ENCODE results near the gene MNX1.

Gene MNX1

DNA sequence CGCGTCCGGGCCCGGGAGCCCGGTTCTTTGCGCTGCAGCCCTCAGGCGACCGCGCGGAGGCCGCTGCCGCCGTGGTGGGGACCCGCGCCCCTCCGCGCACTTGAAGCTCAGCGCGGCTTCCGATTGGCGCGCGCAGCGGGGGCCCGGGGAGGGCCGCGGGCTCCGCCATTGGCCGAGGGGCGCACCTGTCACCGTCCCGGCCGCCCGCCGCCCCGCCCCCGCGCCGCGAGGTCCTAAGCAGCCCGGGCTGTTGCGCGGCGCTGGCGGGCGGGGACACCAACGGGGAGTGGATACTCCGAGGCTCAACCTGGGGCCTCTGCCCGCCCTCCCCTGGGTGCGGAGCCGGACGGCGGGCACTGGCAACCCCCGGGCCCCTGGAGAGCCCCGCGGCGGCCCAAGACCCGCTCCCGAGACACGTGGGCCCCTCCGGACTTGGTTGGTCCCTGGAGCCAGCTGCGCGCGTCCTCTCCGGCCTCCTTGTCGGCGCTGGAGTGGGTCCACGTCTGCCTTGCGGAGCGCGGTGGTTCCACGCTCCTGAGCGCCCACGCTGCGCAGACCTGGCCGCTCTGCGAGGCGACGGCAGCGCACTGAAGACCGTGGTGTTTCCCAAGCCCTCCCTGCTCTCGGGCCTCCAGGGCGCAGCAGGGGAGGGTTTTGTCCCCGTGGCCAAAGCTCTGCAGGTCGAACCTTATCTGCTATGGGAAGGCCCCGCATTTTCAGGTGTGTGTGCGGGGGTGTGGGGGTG, at the start of gene MNX1:
TSS of gene MNX1 (minus strand) at position 76 of the 745 bp plus-strand sequence. CDS start 313 bp downstream, outside the sequence.
- peak; percentile 12 to 21 for DNase-seq

DNA sequence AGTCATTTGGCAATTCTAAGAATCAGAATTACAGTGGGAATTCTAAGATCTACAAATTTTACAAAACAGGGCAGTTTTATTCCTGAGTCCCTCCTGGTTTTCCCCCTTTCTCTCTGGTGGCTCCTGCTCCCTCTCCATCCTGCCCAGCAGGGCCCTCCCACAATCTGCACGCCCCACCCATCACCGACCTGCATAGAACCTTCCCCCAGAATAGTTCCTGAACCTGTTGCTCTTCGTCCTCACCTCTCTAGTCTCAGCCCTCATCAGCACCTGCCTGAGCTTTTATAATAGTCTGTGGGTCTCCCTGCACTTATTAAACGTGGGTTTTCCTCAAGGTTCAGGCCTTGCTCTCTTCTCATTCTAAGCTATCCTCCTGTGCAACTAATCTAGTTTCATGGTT, 49.1 kb upstream of the MNX1 start:
- DNase-seq, result no peak

DNA sequence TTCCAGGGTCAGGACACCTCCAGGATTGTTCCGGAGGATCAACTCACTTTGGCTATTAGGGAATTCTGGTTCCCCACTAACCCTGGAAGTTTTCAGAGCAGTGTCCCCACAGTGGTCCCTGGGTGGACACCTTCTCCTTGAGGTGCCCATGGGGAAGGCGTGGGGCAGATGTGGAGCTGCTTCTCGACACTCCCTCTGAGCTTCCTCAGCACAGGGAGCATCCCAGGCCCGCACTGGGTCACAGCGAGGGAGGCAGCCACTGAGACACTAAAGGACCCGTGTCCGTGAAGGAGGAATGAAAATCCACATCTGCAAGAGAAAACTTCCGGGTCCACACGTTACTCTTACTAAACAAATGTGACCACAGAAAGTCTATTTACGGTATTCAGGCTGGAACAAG, 48.2 kb upstream of the MNX1 start:
- DNase-seq, result no peak

DNA sequence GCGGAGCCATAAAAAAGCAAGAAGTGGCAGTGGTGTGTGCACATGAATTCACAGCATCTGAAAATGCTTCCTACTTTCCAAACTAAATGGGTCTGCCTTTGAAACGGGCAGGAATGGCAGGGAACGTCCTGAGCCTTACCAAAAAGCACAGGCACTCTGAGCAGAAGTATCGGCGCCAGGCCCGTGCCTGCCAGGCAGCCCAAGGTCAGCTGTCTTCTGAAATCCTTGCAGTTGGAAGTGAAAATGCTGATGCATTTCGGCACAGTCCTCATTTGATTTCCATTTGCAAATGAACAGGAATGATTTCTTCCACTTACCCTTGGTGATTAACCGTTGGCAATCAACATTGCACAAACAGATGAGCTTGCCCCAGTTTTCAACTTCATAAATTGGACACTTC, 47.6 kb upstream of the MNX1 start:
- DNase-seq, result no peak

DNA sequence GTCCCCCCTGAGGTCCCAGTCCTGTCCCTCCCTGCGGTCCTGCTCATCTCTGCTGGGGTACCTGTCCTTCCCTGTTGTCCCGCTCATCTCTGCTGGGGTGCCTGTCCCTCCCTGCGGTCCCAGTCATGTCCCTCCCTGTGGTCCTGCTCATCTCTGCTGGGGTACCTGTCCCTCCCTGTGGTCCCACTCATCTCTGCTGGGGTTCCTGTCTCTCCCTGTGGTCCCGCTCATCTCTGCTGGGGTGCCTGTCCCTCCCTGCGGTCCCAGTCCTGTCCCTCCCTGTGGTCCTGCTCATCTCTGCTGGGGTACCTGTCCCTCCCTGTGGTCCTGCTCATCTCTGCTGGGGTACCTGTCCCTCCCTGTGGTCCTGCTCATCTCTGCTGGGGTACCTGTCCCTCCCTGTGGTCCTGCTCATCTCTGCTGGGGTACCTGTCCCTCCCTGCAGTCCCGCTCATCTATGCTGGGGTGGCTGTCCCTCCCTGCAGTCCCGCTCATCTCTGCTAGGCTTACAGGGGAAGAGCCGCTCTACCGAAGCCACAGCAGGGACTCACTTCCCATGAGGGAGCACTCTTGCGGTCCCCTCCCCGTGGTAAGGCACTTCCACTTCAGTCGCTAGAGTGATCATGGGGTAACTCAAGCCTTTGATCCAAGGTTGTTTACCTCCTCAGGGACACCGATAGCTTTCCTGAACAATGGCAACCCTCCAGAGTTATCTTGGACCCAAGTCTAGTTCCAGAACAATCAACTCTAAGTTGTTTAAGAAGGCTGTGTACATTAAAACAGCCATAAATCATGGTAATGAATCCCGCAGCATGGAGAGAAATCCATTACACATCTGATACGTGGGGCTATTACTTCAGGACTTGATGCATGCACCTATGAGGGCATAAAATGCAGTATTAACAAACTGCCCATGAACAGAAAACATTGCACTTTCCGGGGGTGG, 46.8 kb upstream of the MNX1 start:
- DNase-seq, result no peak

DNA sequence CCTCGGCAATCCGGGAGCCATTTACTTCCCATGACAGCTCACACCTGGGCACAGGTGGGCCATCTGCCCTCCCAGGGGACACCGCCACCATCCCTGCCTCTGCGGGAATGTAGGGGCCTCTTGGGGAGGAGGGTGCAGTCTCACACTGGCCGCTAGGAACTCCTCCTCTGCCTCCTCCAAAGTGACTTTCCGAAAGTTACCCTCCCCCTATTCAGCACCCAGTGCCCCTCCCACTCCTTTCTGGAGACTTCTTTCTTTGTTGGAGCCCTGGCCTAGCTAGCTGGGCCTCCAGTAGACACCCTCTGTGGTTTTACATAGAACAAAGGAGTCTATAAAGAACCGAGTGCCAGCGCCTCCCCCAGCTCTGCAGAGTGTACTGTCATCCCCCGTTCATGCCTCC, 45.8 kb upstream of the MNX1 start:
- no peak for DNase-seq

DNA sequence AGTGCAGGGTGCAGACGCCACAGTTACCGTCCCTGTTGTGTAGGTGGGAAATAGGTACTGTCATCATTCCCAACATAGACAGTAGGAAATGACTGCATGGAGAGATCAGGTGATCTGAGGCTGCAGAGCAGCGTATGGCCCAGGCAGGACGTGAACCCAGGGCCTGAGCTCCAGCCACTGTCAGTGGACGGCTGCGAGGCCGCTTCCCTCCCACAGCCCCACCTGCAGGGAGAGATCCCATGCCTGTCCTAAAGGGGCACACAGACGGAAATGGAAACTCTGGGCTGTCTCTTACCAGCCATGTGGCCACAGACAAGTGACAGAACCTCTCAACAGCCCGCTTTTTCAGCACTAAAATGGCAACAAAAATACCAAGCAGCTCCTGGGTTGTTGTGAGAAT, 44.5 kb upstream of the MNX1 start:
- no peak for DNase-seq

DNA sequence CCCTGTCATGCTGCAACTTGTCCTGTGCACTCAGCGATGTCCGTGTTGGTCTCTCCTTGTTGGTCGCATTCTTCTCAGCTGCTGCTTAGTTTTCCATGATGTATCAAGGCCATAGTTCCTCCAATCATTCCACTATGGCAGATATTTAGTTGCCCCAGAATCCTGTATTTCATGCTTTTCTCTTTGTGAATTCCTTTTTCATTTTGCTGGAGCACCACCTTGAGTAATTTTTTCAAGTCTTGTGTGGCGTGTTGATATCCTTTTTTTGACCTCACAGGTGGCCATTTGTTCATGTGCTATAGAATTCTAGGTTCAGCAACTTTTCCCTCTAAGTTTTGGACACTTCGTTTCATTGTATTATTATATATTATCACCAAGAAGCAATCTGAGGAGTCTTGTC, 42.7 kb upstream of the MNX1 start:
- DNase-seq, result no peak

DNA sequence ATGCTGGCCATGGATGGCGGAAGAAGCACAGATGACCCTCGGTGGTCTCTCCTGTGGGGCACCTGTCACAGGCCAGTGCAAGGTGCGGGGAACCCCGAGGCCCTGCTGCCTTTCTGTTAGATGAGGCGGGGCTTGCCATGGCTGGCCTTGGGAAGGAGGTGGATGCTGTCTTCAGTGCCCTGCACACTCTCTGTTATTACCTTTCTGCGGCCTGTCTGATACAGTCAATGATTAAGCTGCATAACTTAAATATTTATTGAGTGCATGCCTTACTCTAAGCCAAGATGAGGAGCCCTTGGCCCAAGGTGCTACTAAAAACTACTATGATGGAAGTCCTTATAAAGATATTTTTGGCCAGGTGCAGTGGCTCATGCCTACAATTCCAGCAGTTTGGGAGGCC, 36.7 kb upstream of the MNX1 start:
- no peak for DNase-seq

DNA sequence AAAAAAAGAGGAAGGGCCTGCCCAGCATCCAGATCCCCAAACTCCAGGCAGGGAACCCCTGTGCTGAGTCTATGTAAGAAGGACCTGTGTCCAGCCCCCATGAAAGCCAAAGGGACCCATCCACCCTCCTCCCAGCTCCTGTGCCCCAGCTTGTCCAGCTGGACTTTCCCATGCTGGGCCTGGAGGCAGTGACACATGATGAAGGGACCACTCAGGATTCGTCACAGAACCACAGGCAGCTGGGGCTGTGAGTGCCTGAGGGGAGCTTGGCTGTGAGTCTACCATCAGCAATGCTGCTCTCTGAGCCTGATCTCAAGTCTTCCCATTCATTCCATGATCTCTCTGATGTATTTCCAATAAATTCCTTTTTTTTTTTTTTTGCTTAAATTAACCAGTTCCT, 36.2 kb upstream of the MNX1 start:
- no peak for DNase-seq

DNA sequence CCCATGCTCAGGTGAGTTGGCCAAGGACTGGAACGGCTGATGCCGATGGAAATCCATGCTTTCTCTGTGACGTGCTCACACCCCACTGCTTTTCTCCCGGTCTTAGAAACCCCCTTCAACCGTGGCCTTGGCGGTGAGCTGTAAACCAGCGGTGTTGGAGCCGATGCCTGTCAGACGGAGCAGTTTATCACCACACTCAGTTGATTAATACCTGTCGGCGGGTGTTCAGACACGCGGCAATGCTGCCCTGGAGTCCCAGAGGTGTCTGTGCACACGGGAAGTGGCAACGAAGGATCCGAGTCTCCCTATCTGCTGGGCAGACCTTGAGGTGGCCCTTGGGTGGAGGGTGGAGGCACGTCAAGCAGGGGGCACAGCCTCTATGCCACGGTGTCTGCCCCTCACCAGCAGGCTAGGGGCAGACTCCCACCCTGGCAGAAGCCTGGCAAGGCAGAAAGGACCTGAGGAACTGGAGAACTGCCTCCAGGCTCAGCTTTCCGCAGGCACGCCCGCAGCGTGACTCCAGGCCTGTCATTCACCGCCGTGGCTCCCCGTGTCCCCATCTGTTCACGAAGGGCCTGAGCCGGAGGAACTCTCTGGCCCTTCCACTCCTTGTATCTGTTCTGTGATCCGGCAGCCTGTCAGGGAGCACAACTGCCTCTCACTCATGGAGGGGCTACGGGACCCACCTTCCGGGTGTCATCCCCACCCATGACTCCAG, 34.6 kb upstream of the MNX1 start:
- DNase-seq, result no peak

DNA sequence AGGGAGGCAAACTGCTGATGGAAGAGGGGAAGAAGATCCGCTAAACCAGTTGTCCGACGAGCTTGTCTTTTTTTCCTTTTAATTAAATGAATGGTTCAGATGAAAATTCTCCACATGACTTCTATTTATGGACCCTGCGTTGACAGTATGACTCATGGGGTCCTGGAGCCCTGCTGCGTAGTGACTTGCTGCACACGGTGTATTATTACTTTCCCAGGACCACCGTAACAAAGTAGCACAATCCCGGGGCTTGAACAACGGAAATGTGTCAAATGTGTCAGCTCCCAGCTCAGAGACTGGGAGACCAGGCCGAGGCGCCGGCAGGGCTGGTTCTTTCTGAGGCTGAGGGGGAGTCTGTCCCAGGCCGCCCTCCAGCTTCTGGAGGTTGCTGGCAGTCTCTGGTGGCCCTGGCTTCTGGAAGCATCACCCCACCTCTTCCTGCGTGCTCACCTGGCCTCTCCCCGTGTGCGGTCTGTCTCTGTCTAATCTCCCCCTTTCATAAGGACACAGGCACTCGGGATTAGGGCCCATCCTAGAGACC, 33.8 kb upstream of the MNX1 start:
- DNase-seq, result no peak

DNA sequence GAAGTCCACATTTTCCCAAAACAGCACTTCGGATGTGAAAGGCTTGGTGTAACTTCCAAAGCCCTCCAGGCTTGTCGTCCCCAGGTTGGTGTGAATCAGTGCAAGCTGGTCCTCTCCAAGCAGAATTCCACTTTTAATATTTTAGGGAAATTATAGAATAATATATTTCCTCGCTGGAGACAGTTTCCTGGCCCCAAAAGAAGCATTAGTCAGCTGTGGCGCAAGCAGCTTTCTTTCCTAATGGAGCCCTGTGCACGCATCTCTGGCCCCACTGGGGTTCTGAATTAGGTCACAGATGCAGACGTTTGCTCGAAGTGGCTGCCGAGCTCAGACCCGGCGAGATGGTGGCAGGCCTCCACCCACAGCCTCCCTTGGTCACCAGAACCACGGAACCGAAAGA, 33.3 kb upstream of the MNX1 start:
- no peak for DNase-seq

DNA sequence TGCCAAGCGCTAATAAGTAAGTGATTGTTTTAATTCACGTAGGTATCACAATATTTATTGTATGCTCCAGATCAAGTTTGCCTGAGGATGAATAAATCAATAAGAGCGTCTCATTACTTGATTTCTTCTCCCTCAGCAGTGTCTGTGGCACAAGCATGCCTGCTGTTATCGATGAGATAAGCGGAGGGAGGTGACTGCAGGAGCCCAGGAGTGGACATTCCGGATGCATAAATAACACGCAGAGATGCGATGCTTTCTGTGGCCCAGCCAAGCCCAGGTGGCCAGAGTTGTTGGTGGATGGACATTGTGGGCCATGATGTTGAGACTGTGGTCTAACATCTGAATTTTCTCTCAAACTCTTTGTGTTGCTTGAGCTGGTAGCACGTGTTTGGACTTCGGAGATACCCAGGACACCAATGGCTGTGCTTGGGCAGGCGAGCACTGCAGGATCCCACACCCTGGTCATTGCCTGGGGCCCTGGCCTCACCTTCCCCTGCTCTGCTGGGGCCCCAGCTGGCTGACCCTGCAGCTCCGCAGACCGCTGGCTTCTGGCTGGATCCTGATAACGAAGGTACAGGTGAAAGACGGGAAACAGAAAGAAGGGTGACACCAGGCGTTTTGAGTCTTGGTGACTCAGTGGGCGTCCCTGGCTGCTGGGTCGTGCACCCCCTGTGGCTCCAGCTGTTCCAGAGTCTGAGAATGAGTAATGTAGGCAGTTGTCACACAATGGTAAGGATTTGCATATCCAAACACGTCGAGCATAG, 31.2 kb upstream of the MNX1 start:
- no peak for DNase-seq

DNA sequence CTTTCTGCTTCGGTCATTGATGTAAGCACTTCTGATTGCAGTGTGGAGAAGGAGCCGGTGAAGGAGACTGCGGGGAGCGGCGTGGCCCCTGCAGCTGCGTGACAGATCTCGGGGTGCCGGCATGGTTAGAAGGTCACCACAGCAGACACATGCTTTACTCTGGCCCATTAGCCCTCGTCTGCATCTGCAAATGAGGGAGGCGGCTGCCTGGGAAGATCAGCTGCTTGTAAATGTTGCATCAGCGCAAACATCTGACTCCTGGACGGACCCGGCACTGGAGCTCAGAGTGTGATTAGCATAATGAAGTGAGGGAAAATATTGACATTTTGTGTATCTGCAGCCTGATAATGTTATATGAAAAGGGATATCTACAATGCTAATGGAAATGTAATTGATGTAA, 30.5 kb upstream of the MNX1 start:
- no peak for DNase-seq

DNA sequence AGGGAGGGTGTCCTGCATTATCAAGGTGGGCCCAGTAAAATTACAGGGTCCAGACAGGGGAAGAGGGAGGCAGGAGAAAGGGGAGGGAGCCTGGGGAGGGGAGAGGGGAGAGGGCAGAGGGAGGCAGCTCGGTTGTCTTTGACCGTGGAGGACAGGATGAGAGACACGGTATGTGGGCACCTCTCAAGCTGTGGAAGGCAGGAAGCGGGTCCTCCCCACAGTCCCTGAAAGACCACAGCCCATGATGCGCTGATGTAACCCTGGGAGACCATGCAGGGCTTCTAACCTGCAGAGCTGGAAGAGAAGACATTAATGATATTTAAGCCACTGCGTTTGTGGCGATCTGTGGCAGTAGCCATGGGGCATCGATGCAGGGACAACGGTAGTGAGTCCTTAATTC, 27.2 kb upstream of the MNX1 start:
- no peak for DNase-seq

DNA sequence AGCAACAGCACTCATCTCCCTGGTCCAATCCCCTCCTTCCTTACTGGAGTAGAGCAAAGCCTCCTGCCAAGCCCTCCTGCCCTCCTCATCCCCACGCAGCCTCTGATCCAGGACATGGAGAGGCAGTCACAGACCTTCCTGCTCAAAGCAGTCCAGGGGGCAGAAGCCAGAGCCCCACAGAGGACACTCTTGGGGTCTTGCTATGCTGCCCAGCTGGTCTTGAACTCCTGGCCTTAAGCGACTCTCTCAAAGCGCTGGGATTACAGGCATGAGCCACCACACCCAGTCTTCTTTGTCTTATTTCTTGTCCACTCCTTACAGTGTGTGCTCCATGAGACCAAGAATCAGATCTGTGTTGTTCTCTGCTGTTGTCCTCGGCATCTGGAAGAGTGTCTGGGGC, 26.6 kb upstream of the MNX1 start:
- DNase-seq, result no peak

DNA sequence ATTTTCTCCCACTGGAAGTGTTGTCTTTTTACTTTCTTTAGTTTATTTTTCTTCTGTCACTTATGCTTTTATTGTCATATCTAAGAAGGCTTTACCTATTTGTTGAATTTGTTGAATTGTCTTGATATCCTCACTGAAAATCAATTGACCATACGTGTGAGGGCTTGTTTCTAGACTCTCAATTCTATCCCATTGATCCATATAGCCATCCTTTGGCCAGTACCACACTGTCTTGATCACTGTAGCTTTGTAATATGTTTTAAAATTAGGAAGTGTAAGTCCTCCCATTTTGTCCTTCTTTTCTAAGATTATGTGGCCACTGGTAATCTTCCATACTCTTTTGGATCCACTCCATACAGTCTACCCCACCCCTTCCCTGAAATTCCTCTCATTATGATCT, 25.5 kb upstream of the MNX1 start:
- DNase-seq, result no peak

DNA sequence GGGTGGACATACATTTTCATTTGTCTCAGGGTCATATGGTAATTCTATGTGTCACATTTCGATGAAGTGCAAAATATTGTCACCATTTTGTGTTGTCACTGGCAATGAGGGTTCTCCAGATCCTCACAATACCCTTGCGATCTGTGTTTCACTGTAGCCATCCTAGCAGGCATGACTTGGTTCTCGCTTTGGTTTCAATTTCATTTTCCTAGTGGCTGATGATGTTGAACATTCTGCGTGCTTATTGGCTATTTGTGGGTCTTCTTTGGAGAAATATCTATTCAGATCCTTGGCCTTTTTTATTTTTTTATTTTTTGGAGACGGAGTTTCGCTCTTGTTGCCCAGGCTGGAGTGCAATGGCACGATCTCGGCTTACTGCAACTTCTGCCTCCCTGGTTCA, 24.8 kb upstream of the MNX1 start:
- DNase-seq, result no peak

DNA sequence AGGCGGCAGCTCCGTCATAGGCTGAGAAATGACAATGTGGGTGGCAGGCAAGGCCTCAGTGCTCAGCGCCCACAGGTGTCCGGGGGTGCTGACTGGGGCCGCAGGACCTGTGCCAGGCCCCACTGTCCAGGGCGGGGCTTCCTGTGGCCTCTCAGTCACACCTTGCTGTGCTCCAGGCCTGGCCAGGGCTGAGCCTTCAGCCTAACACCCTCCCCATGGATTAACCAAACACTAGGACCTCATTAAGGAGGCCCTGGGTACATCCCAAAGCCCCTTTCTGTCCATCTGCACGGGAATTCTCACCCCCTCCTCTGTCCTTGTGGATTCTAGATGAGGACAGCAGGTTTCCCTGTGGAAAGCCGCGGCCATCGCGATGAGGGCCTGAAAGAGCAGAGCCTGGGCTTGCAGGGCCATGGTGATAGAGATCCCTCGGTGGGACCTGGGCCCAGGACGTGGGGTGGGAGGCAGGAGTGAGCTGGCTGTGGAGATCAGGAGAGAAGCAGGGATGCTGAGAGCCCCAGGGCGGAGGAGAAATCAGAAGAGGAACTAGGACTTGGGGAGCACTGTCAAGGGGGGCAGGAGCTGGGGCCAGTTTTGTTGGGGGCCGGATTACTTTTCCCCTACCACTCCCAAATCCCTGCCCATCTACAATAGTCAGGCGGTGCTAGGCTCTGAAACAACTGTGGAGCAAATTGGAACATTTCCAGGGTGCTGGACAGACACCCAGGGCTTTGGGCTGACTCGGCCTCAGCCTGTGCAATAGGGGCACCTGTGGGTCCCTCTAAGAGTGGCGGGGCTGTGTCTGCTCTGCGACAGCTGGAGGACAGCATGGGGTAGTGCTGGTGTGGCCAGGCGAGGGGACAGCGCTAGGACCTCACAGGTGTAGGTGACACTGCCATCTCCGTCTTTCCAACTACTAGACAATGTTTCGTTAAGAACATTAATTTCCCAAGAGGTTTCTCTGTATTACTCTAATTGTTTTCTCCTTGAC, 23.3 kb upstream of the MNX1 start:
- DNase-seq, result no peak
